Upper lobe of right lung (tissue), 1 donor: ENCODE data around the gene ACYP2. TPM values are rescaled to one million over a fixed set of nuclear protein-coding genes. Genes with fewer than 3 reads are reported as not detected.
A peak's percentile ranks its signal among the peaks of the same experiment; 100 is the strongest.
"Not testable (repeated sequence)": the region's sequence is repeated elsewhere in the genome, so short reads cannot be mapped to it uniquely, and the experiment has no call there.

ENCODE experiments used
- ATAC-seq: fragments of 200-7000 bp; cut with Tn5 transposase; one replicate; pipeline ENCODE4 v1.9.1; 2020; ENCODE audit warnings: mild to moderate bottlenecking, moderate library complexity
- DNase-seq: peaks from one replicate; pipeline ENCODE4 v3.0.0-alpha.2; 2020
- H3K27ac ChIP-seq: fragments of 200-600 bp; one replicate; pipeline ENCODE4 v1.8.0; 2022
- H3K27me3 ChIP-seq: fragments of 200-600 bp; one replicate; pipeline ENCODE4 v1.8.0; 2022; ENCODE audit warnings: mild to moderate bottlenecking
- H3K36me3 ChIP-seq: fragments of 200-600 bp; one replicate; pipeline ENCODE4 v1.8.0; 2022
- H3K4me1 ChIP-seq: fragments of 200-600 bp; one replicate; pipeline ENCODE4 v1.8.0; 2022
- H3K4me3 ChIP-seq: fragments of 200-600 bp; one replicate; pipeline ENCODE4 v1.8.0; 2022; ENCODE audit warnings: mild to moderate bottlenecking
- H3K9me3 ChIP-seq: fragments of 200-600 bp; one replicate; pipeline ENCODE4 v1.8.0; 2022
- intact Hi-C: fragments of 100-400 bp; cut with DNase I; formaldehyde crosslinking; loops from one replicate; pipeline ENCODE4 v1.11.0; 2022
- total RNA-seq: library from RNA; stranded (reverse); fragmentation: NEBNext Ultra II Directional; extraction: Animal tissue kit (Norgen Biotek cat#: 25700); gene quantifications from one replicate; pipeline ENCODE4 v1.2.1, GENCODE V29; 2021
- TF ChIP-seq, protein P1 (sequence below): fragments of 200-600 bp; IDR thresholded peaks from one replicate; pipeline ENCODE4 v1.8.0; 2022; ENCODE audit warnings: antibody characterized with exemption
- donor health status: DM: no; HTN: yes; CAD: no; lungs with severe emphysema.

ACYP2 gene
- total RNA-seq, 1 donor from 2014 or later, result 14.0 TPM

DNA sequence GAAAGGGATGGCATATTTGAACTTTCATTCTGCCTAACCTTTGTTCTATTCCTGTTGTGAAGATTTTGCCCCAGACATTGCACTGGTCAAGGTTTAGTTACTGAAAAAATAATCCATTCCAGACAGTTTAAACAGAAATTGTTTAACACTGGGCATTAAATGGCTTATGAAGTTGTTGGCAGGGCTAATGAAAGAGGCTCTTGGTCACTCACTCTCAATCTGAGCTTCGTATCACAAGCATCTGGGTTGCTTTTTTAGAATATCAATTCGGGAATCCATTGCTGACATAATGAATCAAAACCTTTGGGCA lies 8.0 kb upstream of the ACYP2 start:
- Histone ChIP-seq H3K4me1 (peaks cover 12% of the 10 kb centered on the region), H3K27me3 (no peaks in the 10 kb centered on the region), H3K36me3 (no peaks in the 10 kb centered on the region), H3K4me3 (no peak overlapping the region), H3K9me3 (no peaks in the 10 kb centered on the region), H3K27ac (no peak overlapping the region)
- intact Hi-C loops, result no loop called here
- DNase-seq (no peak), ATAC-seq (no peak)
- TF ChIP-seq, protein P1, sequence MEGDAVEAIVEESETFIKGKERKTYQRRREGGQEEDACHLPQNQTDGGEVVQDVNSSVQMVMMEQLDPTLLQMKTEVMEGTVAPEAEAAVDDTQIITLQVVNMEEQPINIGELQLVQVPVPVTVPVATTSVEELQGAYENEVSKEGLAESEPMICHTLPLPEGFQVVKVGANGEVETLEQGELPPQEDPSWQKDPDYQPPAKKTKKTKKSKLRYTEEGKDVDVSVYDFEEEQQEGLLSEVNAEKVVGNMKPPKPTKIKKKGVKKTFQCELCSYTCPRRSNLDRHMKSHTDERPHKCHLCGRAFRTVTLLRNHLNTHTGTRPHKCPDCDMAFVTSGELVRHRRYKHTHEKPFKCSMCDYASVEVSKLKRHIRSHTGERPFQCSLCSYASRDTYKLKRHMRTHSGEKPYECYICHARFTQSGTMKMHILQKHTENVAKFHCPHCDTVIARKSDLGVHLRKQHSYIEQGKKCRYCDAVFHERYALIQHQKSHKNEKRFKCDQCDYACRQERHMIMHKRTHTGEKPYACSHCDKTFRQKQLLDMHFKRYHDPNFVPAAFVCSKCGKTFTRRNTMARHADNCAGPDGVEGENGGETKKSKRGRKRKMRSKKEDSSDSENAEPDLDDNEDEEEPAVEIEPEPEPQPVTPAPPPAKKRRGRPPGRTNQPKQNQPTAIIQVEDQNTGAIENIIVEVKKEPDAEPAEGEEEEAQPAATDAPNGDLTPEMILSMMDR, result no peak

DNA sequence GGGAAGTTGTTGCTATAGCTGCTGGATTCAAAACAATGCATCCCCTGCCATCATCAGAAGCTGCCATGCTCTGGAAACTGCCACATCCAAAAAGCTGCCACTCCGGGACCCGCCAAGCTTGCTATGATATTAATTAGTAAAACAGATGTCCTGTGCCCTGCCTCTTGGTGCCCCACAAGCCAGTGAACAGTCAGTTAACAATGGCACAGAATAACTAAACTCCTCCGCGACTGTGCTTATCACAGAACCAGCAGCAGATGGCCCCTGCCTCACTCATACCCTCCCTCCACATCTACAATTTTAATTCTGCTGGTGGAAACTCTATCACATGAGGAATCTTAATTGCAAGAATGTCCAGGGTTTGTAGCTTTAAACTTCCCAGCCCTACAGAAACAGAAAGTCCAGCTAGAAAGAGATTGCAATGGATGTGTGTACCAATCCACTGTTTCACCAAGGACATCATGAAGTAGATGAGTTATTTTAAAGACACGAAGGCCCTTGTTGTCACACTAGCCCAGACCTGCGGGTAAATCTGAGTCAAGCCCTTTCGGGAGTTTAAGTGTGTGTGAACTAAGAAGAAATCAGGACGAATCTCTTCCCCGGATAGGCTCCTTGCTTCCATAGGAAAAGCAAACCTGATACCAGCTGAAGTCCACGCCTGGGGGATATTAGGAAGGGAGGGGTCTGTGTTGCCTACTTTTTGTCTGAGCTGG lies 7.4 kb upstream of the ACYP2 start:
- no peaks in the 10 kb centered on the region for H3K36me3 ChIP-seq
- no peaks in the 10 kb centered on the region for H3K9me3 ChIP-seq
- H3K4me3 ChIP-seq, result no peak overlapping the region
- H3K27ac ChIP-seq, result no peak overlapping the region
- H3K27me3 ChIP-seq, result no peaks in the 10 kb centered on the region
- TF ChIP-seq, protein P1, result no peak
- intact Hi-C loops, result no loop called here
- H3K4me1 ChIP-seq, result peaks cover 12% of the 10 kb centered on the region
- DNase-seq (no peak), ATAC-seq (no peak)

DNA sequence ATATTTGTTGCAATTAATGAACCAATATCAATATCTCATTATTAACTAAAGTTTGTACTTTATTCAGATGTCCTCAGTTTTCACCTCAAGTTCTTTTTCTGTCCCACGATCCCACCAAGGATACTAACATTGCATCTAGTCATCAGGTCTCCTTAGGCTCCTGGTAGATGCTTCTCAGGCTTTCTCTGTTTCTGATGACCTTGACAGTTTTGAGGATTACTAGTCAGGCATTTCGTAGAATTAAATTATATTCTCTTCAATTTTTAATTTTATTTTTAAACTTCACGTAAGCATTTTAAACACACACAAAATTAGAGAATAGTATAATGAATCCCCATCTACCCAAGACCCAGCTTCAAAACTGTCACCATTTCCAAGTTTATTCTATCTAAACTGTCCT lies 5.6 kb upstream of the ACYP2 start:
- no peak for ATAC-seq
- intact Hi-C loops, result no loop called here

DNA sequence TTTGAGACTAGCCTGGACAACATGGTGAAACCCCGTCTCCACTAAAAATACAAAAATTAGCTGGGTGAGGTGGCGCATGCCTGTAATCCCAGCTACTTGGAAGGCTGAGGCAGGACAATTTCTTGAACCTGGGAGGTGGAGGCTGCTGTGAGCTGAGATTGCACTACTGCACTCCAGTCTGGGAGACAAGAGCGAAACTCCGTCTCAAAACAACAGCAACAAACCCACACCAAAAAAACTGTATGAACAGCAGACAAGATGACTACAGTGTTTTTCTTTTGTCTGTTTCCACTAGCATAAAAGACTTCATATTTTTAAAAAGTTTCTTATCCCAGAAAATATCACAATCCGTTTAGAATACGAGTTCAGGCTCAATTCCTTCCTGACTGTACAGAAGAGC lies 936 bp upstream of the ACYP2 start:
- intact Hi-C loops, H3K27me3 ChIP-seq, ATAC-seq, H3K4me1 ChIP-seq, H3K36me3 ChIP-seq, DNase-seq, H3K9me3 ChIP-seq: not testable (repeated sequence)
- Histone ChIP-seq H3K27ac (peak overlapping the region; percentile 100), H3K4me3 (peak overlapping the region; percentile 85)

More for the DNA sequence above, 5.6 kb upstream of the ACYP2 start:
- Histone ChIP-seq H3K27me3 (no peaks in the 10 kb centered on the region), H3K36me3 (no peaks in the 10 kb centered on the region), H3K27ac (no peak overlapping the region), H3K4me1 (peaks cover 10% of the 10 kb centered on the region), H3K9me3 (no peaks in the 10 kb centered on the region), H3K4me3 (no peak overlapping the region)
- no peak for DNase-seq
- TF ChIP-seq, protein P1, result no peak

DNA sequence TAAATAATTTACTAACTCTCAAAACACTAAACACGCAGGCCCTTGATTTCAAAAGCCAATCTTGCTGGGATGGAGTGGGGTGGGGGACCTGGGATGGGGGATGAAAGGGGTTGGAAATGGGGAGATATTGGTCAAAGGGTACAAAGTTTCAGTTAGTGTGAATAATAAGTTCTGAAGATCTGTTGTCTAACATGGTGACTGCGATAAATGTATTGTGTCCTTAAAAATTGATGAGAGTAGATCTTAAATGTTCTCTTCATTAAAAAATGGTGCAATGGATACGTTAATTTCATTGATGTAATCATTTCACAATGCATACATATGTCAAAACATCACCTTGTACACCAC lies 505 bp upstream of the ACYP2 start:
- Histone ChIP-seq H3K36me3 (no peaks in the 10 kb centered on the region), H3K27ac (peak overlapping the region; percentile 100), H3K4me1 (peaks cover 5% of the 10 kb centered on the region), H3K9me3 (no peaks in the 10 kb centered on the region), H3K27me3 (no peaks in the 10 kb centered on the region), H3K4me3 (peak overlapping the region; percentile 85)
- ATAC-seq, result no peak
- TF ChIP-seq, protein P1, result no peak
- no peak for DNase-seq
- intact Hi-C loops, result no loop called here

DNA sequence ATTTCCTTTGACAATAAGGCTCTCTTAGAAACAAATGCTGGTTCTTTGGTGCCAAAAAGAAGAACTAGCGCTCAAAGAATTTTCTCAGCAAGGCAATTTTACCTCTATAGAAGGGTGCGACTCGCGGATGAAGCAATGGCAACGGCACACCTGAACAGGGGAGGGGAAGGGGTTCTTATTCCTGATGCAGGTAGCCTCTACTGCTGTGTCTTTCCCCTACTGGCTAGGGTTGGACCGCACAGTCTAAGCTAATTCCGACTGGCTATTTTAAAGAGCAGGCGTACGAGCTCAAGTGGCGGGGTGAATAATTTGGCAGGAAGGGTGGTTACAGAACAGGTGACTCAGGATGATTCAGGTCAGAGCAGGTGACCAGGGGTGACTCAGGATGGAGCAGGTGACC lies 1.2 kb downstream of the ACYP2 start:
- H3K4me1 ChIP-seq, H3K27me3 ChIP-seq, DNase-seq, intact Hi-C loops, H3K27ac ChIP-seq, H3K9me3 ChIP-seq, H3K36me3 ChIP-seq, ATAC-seq: not testable (repeated sequence)
- peak overlapping the region; percentile 85 for H3K4me3 ChIP-seq

DNA sequence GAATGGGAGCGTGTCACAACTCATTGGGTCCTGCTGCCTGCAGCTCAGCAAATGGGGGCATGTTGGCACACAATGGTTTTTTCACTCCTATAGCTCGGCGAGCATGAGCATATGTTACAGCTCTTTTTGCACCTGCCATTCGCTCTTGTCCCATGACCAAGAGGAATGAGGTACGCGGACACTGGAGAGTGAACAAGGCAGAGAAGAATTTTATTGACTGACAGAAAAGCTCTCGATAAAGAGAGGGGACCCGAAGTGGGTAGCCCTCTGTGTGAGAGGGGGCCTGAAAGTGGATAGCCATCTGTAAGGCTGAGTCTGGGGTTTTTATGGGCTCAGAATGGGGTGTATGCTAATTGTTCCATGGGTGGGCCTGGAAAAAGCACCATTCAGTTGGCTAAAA lies 5.5 kb downstream of the ACYP2 start:
- no peak overlapping the region for H3K4me3 ChIP-seq
- no peak for ATAC-seq
- no peaks in the 10 kb centered on the region for H3K36me3 ChIP-seq
- no peak for DNase-seq
- H3K4me1 ChIP-seq, result no peaks in the 10 kb centered on the region
- TF ChIP-seq, protein P1, result no peak
- H3K9me3 ChIP-seq, result no peaks in the 10 kb centered on the region
- intact Hi-C loops, result no loop called here
- H3K27ac ChIP-seq, result no peak overlapping the region
- H3K27me3 ChIP-seq, result no peaks in the 10 kb centered on the region
